ENCODE data around the gene SP8. TPM values are rescaled to one million over a fixed set of nuclear protein-coding genes. Genes with fewer than 3 reads are reported as not detected.

SP8 gene
- total RNA-seq, 1 donor from 2014 or later, result not detected

DNA sequence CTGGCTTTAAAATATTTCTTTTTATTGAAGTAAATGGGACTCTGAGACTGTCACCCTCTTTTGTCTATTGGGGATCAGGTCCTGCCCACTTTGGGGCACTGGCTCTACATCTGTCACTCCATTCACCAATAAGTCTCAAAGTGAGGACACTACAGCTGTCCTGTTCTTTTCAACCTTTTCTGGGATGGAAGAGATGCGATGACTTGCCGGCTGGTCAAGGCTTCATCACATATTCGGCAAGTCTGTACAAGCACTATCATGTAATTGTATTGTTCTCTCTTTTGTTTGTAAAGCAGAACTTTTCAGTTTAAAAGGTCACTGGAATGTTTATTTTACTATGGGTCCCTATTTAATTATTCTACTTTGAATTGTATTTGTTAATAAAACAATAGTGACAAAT is 17.7 kb upstream of the SP8 start:
- DNase-seq (ENCODE audit: low spot score in 2 of 2), result no peak
- Histone ChIP-seq H3K27me3 (no peaks in the 10 kb centered on the region), H3K9me3 (no peaks in the 10 kb centered on the region), H3K27ac (no peak overlapping the region), H3K36me3 (no peaks in the 10 kb centered on the region), H3K4me1 (no peaks in the 10 kb centered on the region), H3K4me3 (no peak overlapping the region)
- TF ChIP-seq CTCF (IDR thresholded peaks at IDR 0.05), result no peak
- intact Hi-C loops (cut with DNase I), result no loop called here

DNA sequence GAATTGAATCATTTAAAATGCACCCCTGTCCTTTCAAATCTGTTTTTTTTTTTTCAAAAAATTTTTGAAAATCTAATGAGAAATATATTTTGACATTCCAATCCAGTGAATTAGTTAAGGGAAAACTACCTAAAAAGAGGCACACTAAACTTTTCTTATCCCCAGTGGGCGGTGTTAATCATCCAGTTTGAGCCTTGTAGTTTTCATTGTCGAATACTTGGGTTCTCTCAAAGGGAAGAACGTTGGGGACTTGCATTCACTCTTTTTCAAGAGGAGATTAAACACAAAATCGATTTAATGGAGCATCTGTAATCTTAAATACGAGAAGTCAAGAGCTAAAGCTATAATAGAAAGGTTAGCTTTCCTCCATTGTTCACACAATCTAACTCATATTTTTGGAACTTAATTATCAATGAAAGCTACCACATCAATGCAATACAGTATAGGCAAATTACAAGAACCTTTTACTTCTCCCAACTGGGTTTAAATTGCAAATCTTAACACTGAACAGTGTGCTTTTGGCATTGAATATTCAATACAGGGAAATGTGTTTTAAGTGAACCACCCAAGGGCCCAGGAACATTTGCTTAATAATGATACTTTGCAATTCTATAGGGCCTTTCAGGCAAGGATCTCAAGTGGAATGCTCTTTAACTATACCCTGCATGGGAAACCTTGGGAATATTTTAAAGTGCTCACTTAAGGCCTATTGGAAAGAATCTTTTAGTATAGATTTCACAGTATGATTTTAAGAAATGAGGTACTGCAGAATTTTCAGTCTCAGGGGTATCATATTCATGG is 13.1 kb upstream of the SP8 start:
- Histone ChIP-seq H3K27ac (no peak overlapping the region), H3K4me3 (no peak overlapping the region), H3K9me3 (no peaks in the 10 kb centered on the region), H3K4me1 (peaks cover 2 to 10% of the 10 kb centered on the region in 2 donors), H3K27me3 (peaks cover 20% of the 10 kb centered on the region), H3K36me3 (no peaks in the 10 kb centered on the region)
- TF ChIP-seq CTCF (IDR thresholded peaks at IDR 0.05), result no peak
- intact Hi-C loops (cut with DNase I), result no loop called here
- DNase-seq (ENCODE audit: low spot score in 2 of 2), result no peak

- intact Hi-C loops (cut with DNase I), result no loop called here
- peaks cover 21% of the 10 kb centered on the region for H3K27me3 ChIP-seq
- no peak for DNase-seq (ENCODE audit: low spot score in 2 of 2)
- H3K9me3 ChIP-seq, result no peaks in the 10 kb centered on the region
- no peaks in the 10 kb centered on the region for H3K36me3 ChIP-seq
- H3K4me3 ChIP-seq, result peak overlapping the region; percentile 59 to 64
- no peak for TF ChIP-seq CTCF (IDR thresholded peaks at IDR 0.05)
- peaks cover 2 to 10% of the 10 kb centered on the region in 2 donors for H3K4me1 ChIP-seq
- no peak overlapping the region for H3K27ac ChIP-seq
Observed at GRCh38 chr7:20798694-20799121, 12.0 kb upstream of the SP8 start.

DNA sequence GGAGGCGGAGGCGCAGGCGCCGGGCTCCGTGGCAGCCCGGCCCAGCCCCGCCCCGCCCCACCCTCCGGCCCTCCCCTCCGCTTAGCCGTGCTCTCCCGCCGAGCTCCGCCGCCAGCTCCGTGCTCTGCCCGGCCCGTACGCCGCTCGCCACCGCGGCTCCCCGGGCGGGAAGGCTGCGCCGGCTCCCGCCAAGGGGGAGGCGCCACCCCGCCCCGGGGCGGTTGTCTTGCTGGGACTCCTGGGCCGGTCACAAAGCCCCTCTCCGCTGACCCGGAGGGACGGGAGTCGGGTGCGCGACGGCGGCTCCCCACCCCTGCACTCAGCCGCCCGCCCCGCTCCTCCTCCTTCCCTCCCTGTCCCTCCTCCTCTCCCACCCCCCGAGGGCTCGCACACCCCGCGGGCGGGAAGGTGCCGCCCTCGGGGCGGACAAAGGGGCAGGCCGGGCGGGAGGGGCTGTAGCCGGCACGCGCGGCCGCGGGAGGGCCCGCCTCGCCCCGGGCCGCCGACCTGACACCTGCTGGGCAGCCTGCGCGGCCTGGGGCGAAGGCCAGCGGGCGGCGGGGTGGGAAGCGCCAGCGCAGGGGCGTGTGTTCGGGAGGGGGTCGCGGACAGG is 11.5 kb upstream of the SP8 start:
- Histone ChIP-seq H3K27ac (no peak overlapping the region), H3K27me3 (peaks cover 26% of the 10 kb centered on the region), H3K4me3 (peak overlapping the region; percentile 59 to 64), H3K4me1 (peaks cover 2 to 10% of the 10 kb centered on the region in 2 donors), H3K36me3 (no peaks in the 10 kb centered on the region), H3K9me3 (no peaks in the 10 kb centered on the region)
- DNase-seq (ENCODE audit: low spot score in 2 of 2), result no peak
- no peak for TF ChIP-seq CTCF (IDR thresholded peaks at IDR 0.05)
- intact Hi-C loops (cut with DNase I), result no loop called here

DNA sequence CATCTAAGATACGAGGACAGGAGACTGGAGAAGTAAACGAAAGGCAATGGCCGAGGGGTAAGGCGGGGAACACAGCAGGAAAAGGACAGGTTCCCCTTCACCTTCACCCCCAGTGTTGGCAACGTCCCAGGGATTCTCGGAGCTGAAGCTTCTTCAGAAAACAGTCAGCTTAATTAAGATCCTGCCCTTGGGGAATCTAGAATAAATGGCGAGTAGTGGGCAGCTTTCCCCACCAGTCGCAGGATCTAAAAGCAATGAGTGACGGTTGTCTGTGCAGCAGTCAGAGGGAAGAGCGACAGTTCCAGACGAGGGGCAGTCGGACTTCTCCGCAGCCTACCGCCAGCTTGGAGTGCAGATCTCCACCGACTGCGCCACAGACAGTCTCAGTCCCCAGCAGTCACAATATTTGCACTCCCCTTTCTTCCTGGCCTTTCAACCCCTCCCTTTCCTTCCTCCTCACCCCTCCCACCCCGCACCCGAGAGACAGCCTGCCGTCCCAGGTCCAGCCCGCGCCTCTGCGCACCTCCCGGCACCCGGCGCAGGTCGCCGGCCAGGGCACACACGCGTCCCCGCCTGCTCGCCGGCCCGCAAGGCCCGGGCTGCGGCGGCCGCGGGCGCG is 10.9 kb upstream of the SP8 start:
- H3K4me3 ChIP-seq, result peak overlapping the region; percentile 59 to 64
- peaks cover 2 to 10% of the 10 kb centered on the region in 2 donors for H3K4me1 ChIP-seq
- no peak overlapping the region for H3K27ac ChIP-seq
- no peak for TF ChIP-seq CTCF (IDR thresholded peaks at IDR 0.05)
- no peaks in the 10 kb centered on the region for H3K9me3 ChIP-seq
- no peaks in the 10 kb centered on the region for H3K36me3 ChIP-seq
- peaks cover 28% of the 10 kb centered on the region for H3K27me3 ChIP-seq
- no peak for DNase-seq (ENCODE audit: low spot score in 2 of 2)
- intact Hi-C loops (cut with DNase I), result no loop called here

Data from ascending aorta (tissue), 2 donors.